ENCODE results near the gene PCYOX1L.

The PCYOX1L gene

GRCh38 chr5:149358868-149359495 is 1.1 kb downstream of the PCYOX1L start:
- no peak overlapping the region for H3K27ac ChIP-seq (ENCODE audit: poor library complexity, severe bottlenecking)
- no peak for ATAC-seq (ENCODE audit: low read depth)

GRCh38 chr5:149360272-149360671 is 2.4 kb downstream of the PCYOX1L start:
- Histone ChIP-seq H3K27me3 (ENCODE audit: insufficient read depth, poor library complexity, severe bottlenecking) (no peaks in the 10 kb centered on the region), H3K36me3 (ENCODE audit: low read depth) (peaks cover 4% of the 10 kb centered on the region; the same call in 1 of the 2 replicates), H3K4me3 (ENCODE audit: severe bottlenecking) (no peak overlapping the region), H3K27ac (ENCODE audit: poor library complexity, severe bottlenecking) (no peak overlapping the region), H3K9me3 (ENCODE audit: severe bottlenecking) (no peaks in the 10 kb centered on the region), H3K4me1 (ENCODE audit: insufficient read depth, poor library complexity, severe bottlenecking) (peaks cover 5% of the 10 kb centered on the region)
- DNase-seq (ENCODE audit: low spot score), result no peak
- ATAC-seq (ENCODE audit: low read depth), result no peak
- no peak for TF ChIP-seq CTCF (IDR thresholded peaks at IDR 0.05; ENCODE audit: poor library complexity, severe bottlenecking)

More at GRCh38 chr5:149358868-149359495, 1.1 kb downstream of the PCYOX1L start:
- Histone ChIP-seq H3K4me3 (ENCODE audit: severe bottlenecking) (no peak overlapping the region), H3K9me3 (ENCODE audit: severe bottlenecking) (no peaks in the 10 kb centered on the region), H3K36me3 (ENCODE audit: low read depth) (peaks cover 12% of the 10 kb centered on the region), H3K4me1 (ENCODE audit: insufficient read depth, poor library complexity, severe bottlenecking) (peaks cover 5% of the 10 kb centered on the region), H3K27me3 (ENCODE audit: insufficient read depth, poor library complexity, severe bottlenecking) (no peaks in the 10 kb centered on the region)
- DNase-seq (ENCODE audit: low spot score), result no peak
- no peak for TF ChIP-seq CTCF (IDR thresholded peaks at IDR 0.05; ENCODE audit: poor library complexity, severe bottlenecking)

GRCh38 chr5:149362541-149362940 is 4.7 kb downstream of the PCYOX1L start:
- Histone ChIP-seq H3K36me3 (ENCODE audit: low read depth) (no peaks in the 10 kb centered on the region), H3K27ac (ENCODE audit: poor library complexity, severe bottlenecking) (no peak overlapping the region), H3K4me1 (ENCODE audit: insufficient read depth, poor library complexity, severe bottlenecking) (no peaks in the 10 kb centered on the region), H3K9me3 (ENCODE audit: severe bottlenecking) (no peaks in the 10 kb centered on the region), H3K27me3 (ENCODE audit: insufficient read depth, poor library complexity, severe bottlenecking) (no peaks in the 10 kb centered on the region), H3K4me3 (ENCODE audit: severe bottlenecking) (no peak overlapping the region)
- no peak for TF ChIP-seq CTCF (IDR thresholded peaks at IDR 0.05; ENCODE audit: poor library complexity, severe bottlenecking)
- no peak for DNase-seq (ENCODE audit: low spot score)
- ATAC-seq (ENCODE audit: low read depth), result no peak

- Histone ChIP-seq H3K4me1 (ENCODE audit: insufficient read depth, poor library complexity, severe bottlenecking) (no peaks in the 10 kb centered on the region), H3K4me3 (ENCODE audit: severe bottlenecking) (no peak overlapping the region), H3K36me3 (ENCODE audit: low read depth) (no peaks in the 10 kb centered on the region), H3K27ac (ENCODE audit: poor library complexity, severe bottlenecking) (no peak overlapping the region), H3K27me3 (ENCODE audit: insufficient read depth, poor library complexity, severe bottlenecking) (no peaks in the 10 kb centered on the region), H3K9me3 (ENCODE audit: severe bottlenecking) (no peaks in the 10 kb centered on the region)
- no peak for ATAC-seq (ENCODE audit: low read depth)
- no peak for TF ChIP-seq CTCF (IDR thresholded peaks at IDR 0.05; ENCODE audit: poor library complexity, severe bottlenecking)
- no peak for DNase-seq (ENCODE audit: low spot score)
These were observed 5.5 kb downstream of the PCYOX1L start for GRCh38 chr5:149363358-149363757.

GRCh38 chr5:149363936-149364335 is 6.1 kb downstream of the PCYOX1L start:
- H3K27me3 ChIP-seq (ENCODE audit: insufficient read depth, poor library complexity, severe bottlenecking), result no peaks in the 10 kb centered on the region
- DNase-seq (ENCODE audit: low spot score) (no peak), ATAC-seq (ENCODE audit: low read depth) (no peak)
- H3K4me1 ChIP-seq (ENCODE audit: insufficient read depth, poor library complexity, severe bottlenecking), result no peaks in the 10 kb centered on the region
- H3K9me3 ChIP-seq (ENCODE audit: severe bottlenecking), result no peaks in the 10 kb centered on the region
- H3K27ac ChIP-seq (ENCODE audit: poor library complexity, severe bottlenecking), result no peak overlapping the region
- no peaks in the 10 kb centered on the region for H3K36me3 ChIP-seq (ENCODE audit: low read depth)
- no peak overlapping the region for H3K4me3 ChIP-seq (ENCODE audit: severe bottlenecking)
- TF ChIP-seq CTCF (IDR thresholded peaks at IDR 0.05; ENCODE audit: poor library complexity, severe bottlenecking), result no peak
